GM19023 (cell line): ENCODE results near the gene KCNMA1.
"Not testable (repeated sequence)": the region's sequence is repeated elsewhere in the genome, so short reads cannot be mapped to it uniquely, and the experiment has no call there.

Experiments
- ATAC-seq: cut with Tn5 transposase; IDR thresholded peaks from one replicate; pipeline ENCODE4 v1.9.1; 2021; ENCODE audit warnings: mild to moderate bottlenecking, moderate library complexity; ENCODE audit not compliant: unreplicated experiment

KCNMA1 gene

GRCh38 chr10:77539147-77539935, 98.3 kb downstream of the KCNMA1 start:
- no peak for ATAC-seq

DNA sequence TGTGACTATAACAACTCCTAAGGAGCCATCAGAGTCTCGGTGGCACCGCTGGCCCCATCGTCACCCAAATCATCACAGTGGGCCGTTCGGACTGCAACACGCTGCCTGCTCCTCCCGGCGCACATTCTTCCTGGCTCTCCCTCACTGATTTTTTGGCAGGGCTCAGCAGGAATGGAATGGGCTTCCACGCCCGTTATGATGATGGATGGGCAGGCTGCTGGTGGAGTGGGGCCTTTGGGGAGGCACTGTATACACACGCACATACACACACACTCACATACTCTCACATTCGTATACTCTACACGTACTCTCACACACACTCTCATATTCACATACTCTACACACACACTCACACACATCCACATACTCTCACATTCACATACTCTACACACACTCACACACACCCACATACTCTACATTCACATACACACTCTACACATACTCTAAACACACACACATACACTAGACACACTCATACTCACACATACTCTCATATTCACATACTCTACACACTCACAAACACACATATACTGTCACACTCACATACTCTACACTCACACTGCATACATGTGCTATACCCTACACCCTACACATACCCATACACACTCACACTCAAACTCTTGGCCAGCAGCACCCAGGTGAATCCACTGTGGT, 99.8 kb downstream of the KCNMA1 start:
- ATAC-seq, result no peak

- no peak for ATAC-seq
These were observed 100.5 kb downstream of the KCNMA1 start for GRCh38 chr10:77537071-77537470.

DNA sequence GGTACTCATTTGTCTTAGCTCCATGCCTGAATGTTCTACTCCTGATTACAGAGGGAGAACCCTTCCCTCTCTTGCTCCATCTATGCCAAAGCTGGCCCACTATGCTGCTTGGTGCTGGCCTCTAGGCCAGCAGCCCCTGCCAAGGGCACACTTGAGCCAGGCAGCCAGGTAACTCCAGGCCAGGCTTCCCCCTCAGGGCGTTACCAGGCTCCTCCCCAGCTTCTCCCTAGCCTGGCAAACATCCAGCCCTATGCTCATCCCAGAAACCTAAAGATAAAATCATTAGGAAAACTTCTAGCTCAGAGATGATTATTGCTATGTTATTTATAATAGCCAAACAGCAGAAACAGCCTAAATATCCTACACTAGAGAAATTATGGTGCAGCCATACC, 103.7 kb downstream of the KCNMA1 start:
- no peak for ATAC-seq

GRCh38 chr10:77533146-77533886, 104.3 kb downstream of the KCNMA1 start:
- no peak for ATAC-seq

GRCh38 chr10:77532068-77532467, 105.5 kb downstream of the KCNMA1 start:
- no peak for ATAC-seq

DNA sequence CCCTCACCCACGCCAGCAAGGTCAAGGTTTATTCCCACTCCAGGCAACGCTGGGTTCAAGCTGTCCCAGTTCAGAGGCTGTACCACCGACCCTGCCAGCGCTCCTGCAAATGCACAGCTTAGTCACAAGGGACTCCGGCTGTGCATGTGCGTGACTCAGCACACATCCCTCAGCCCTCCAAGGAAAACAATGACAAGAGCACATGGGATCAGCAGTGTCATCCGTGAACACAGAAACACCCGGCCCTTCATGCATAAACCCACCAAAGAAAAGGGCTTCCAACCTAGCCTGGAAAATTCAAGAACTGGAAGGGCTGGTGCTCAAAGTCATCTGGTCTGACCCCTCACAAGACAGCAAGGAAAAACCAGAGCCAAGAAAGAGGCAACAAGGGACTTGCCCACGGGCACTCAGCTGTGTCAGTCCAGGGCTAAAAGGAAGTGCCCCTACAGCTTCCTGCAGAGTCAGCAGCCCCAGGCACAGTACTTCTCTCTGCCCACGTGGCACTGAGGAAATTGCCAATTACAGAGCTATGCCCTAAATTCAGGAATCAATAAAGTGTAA, 106.1 kb downstream of the KCNMA1 start:
- no peak for ATAC-seq

GRCh38 chr10:77530011-77530410, 107.6 kb downstream of the KCNMA1 start:
- ATAC-seq, result no peak

DNA sequence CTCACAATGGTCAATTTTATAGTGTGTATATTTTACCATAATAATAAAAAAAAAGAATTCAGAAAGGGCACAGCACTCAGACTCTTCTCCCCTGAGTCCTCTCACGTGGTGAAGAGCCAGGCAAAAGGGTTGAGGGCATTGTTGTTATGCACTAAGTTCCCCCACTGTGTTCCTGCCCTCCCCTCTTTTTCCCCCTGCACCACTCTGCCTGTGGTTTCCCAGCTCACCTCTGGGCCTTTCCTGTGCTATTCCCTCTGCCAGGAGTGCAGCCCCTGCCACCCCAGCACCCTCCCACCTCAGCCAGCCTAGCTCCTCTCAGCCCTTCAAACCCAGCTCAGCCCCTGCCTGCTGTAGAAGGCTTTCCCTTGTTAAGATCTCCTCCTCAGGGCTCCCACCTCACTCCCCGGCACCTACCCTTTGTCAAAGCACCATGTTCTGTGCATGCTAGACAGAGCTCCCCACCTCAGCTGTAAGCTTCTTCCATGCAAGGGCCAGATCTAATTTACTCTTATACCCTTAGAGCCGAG, 108.5 kb downstream of the KCNMA1 start:
- no peak for ATAC-seq

DNA sequence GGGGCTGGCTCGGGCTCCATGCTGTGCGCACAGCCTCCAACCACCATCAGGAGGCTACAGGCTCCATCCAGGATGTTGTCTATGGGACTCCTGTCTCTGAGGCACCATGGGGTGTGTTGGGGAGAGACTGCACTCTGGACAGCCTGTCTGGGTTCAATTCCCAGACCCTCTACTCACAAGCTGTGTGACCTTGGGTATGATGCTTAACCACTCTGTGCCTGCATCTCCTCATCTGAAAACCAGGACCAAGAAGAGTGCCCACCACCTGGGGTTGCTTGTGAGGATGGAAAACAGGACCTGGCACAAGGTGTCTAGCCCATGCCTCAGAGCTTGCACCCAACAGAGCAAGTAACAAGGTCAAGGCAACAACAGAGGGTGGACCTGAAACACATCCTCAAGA, 109.8 kb downstream of the KCNMA1 start:
- no peak for ATAC-seq

DNA sequence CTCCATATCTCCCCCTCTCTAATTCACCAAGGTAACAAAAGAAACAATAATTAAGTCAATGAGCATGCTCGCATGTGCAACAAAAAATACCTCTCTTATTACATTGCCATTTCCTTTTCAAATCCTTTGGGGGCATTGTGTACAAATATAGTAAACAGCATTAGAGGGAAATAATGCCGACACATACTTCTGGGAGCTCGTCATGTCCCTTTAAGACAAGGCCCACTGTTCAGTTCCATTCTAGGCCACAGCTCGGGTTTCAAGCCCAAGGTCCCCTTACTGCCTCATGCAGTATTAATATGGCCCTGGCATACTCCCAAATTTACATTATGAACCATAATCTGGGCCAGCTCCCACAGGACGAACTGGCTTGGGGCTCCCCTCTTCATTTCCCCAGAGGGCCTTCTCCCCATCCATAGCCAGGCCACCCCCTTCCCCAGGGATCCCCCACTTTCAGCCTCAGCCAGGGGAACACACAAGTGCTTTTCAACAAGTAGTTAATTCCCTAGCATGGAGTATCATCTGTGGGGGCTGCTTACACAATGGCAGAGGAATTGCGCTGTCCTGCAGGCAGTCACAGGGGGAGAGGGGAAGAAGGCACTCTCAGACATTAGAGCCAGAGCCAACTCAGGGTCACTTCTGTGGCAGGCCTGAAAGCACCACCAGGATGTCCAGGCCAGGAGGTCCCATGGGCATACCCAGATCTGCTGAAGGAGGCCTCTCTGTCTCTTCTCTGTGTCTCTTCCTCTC, 110.6 kb downstream of the KCNMA1 start:
- no peak for ATAC-seq

GRCh38 chr10:77524281-77524711, 113.3 kb downstream of the KCNMA1 start:
- ATAC-seq, result no peak

GRCh38 chr10:77522268-77522809, 115.3 kb downstream of the KCNMA1 start:
- no peak for ATAC-seq

DNA sequence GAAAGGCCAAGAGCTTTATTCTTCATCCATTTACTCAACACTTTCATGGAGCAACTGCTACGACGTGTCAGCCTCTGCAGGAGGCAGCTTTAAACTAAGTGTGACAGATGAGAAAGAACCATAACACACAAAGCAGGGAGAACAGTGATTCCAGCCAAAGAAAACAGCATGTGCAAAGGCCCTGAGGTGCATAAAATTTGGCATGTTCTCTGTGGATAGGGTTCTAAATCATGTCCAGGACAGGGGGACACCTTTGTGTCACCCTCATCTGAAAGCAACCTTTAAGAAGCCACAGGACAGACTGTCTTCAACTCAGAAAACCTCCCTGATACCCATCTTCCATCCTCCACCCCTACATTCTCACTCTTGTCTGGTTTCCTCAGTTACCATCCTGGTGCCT, 116.6 kb downstream of the KCNMA1 start:
- ATAC-seq, result no peak

DNA sequence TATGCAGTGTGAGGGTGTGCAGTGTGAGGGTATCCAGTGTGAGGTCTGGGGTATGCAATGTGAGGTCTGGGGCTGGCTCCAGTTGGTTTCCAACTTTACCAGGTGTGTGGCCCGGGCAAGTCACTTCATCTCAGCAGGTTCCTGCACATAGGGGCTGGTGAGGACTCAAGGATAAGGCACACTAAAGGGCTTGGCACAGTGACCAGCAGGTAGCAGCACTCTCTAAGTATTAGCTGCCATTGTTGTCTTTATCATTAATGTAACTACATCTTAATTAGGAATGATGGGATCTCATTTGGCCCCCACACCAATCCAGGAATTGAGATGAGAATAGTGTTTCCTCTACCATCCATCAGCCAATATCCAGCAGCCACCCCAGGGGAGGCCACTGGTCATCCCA, 117.3 kb downstream of the KCNMA1 start:
- no peak for ATAC-seq

GRCh38 chr10:77519791-77520190, 117.8 kb downstream of the KCNMA1 start:
- ATAC-seq, result not testable (repeated sequence)

DNA sequence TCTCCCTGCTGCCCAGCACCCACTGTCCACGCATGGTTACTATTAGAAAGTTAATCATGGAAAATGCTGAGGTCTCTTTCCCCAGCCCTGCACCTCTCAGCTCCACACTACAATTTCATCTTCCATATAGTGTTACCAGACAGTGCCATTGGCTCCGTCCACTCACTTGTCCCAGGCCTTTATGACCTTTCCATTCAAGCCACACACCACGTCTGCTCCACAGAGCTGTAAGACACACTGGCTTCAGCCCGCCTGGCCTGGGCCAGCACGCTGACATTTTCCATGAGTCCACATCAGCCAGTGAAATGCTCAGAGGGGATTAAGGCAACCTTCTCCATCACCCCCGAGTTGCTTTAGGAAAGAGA, 118.7 kb downstream of the KCNMA1 start:
- ATAC-seq, result no peak

- ATAC-seq, result no peak
These were observed 119.2 kb downstream of the KCNMA1 start for GRCh38 chr10:77518241-77518909.

GRCh38 chr10:77516575-77516974, 121.0 kb downstream of the KCNMA1 start:
- no peak for ATAC-seq

DNA sequence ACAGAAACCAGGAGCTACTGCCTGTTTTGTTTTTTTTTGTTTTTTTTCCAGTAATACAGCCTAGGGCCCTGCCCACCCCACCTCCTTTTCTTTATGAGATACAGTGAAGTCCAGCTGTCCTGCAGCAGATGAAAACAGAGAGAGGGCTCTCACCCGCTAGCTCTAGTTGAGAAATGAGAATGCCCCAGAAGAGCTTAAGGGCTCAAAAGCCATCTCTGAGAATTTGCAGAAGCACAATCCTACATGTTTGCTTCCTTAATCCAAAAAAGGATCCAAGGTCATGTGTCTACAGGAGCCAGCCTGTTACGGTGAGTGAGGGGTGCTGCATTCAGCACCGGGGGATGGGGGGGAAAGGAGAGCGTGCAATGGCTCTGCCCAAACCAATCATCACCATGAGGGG, 122.7 kb downstream of the KCNMA1 start:
- ATAC-seq, result no peak
